ENCODE measurements around the gene PRG3. TPM values are rescaled to one million over a fixed set of nuclear protein-coding genes. Genes with fewer than 3 reads are reported as not detected.

Gene PRG3
- total and polyA plus RNA-seq, 9 of the 15 experiments (the other 6 are each of a cell fraction or from before 2014, with no cell fraction given): 0.18 to 0.55 (median 0.38) TPM; not detected in 6

DNA sequence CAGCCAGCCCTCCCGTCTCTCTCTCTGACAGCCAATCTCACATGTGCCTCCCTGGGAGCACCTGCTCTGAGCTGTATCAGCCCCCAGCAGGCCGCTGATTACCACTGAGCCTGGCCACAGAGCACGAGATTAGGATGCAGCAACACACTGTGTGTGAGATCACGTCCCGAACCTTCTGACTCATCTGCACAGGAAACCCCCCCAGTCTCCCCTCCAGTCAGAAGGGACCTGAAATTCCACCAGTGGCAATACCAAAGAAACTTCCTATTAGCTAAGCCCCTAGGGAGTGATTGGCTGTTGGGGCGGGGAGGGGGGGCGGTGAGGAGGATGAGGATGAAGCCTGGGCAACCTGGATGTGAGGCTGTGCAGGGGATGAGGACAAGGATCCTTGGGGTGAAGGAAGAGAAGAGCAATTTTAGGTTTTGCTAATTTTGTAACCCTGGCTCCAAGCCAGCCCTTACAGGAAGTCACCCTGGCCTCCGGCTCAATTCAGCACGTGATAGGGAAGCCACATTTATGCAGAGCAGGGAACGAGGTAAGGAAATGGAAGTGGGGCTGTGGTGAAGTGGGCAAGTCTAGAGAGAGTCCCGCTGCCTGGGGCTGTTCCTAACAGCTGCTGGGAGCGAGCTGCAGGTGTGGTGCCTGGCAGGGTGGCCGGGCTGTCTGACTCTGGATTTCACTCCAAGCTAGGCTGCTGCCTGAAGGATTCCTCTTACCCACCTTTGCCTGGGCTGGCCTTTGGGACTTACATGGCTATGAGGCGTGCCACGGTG, 44.0 kb upstream of the PRG3 start (continued):
- TF ChIP-seq RBBP5 (IDR thresholded peaks at IDR 0.05; ENCODE audit: borderline replicate concordance, insufficient read depth, low read length, poor library complexity, severe bottlenecking) (peak; percentile 41), DNMT1 (IDR thresholded peaks at IDR 0.05) (no peak), ZNF778 (CRISPR knock-in tag; IDR thresholded peaks at IDR 0.05) (no peak), HNRNPLL (IDR thresholded peaks at IDR 0.05; ENCODE audit: low read depth, low read length, poor library complexity, severe bottlenecking) (no peak), TBP (optimal IDR thresholded peaks at IDR 0.05; ENCODE audit: low read depth, low read length) (peak; percentile 54), ZNF347 (CRISPR knock-in tag; IDR thresholded peaks at IDR 0.05; ENCODE audit: low read depth) (no peak), ZNF143 (CRISPR knock-in tag; IDR thresholded peaks at IDR 0.05) (no peak), TSC22D4 (tag; IDR thresholded peaks at IDR 0.05) (no peak), SAFB2 (IDR thresholded peaks at IDR 0.05; ENCODE audit: borderline replicate concordance, low read depth, low read length, severe bottlenecking) (no peak), KAT8 (IDR thresholded peaks at IDR 0.05; ENCODE audit: low read depth) (no peak), ARID1B (IDR thresholded peaks at IDR 0.05) (peak; percentile 98), PHF21A (IDR thresholded peaks at IDR 0.05; ENCODE audit: borderline replicate concordance, low read depth) (peak; percentile 87), SMARCA5 (IDR thresholded peaks at IDR 0.05) (no peak), PRMT5 (CRISPR knock-in tag; IDR thresholded peaks at IDR 0.05) (no peak)
- TF ChIP-seq, protein P1, sequence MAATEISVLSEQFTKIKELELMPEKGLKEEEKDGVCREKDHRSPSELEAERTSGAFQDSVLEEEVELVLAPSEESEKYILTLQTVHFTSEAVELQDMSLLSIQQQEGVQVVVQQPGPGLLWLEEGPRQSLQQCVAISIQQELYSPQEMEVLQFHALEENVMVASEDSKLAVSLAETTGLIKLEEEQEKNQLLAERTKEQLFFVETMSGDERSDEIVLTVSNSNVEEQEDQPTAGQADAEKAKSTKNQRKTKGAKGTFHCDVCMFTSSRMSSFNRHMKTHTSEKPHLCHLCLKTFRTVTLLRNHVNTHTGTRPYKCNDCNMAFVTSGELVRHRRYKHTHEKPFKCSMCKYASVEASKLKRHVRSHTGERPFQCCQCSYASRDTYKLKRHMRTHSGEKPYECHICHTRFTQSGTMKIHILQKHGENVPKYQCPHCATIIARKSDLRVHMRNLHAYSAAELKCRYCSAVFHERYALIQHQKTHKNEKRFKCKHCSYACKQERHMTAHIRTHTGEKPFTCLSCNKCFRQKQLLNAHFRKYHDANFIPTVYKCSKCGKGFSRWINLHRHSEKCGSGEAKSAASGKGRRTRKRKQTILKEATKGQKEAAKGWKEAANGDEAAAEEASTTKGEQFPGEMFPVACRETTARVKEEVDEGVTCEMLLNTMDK (IDR thresholded peaks at IDR 0.05; ENCODE audit: borderline replicate concordance, insufficient read depth, low read depth, low read length, poor library complexity, severe bottlenecking): no peak
- TF ChIP-seq, protein P2, sequence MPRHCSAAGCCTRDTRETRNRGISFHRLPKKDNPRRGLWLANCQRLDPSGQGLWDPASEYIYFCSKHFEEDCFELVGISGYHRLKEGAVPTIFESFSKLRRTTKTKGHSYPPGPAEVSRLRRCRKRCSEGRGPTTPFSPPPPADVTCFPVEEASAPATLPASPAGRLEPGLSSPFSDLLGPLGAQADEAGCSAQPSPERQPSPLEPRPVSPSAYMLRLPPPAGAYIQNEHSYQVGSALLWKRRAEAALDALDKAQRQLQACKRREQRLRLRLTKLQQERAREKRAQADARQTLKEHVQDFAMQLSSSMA (CRISPR knock-in tag; IDR thresholded peaks at IDR 0.05): no peak
- TF ChIP-seq, protein P3, sequence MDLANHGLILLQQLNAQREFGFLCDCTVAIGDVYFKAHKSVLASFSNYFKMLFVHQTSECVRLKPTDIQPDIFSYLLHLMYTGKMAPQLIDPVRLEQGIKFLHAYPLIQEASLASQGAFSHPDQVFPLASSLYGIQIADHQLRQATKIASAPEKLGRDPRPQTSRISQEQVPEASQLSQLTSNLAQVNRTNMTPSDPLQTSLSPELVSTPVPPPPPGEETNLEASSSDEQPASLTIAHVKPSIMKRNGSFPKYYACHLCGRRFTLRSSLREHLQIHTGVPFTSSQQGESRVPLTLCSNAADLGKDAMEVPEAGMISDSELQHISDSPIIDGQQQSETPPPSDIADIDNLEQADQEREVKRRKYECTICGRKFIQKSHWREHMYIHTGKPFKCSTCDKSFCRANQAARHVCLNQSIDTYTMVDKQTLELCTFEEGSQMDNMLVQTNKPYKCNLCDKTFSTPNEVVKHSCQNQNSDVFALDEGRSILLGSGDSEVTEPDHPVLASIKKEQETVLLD (IDR thresholded peaks at IDR 0.05): no peak; the same call in 1 of the 2 replicates
- TF ChIP-seq, protein P4, sequence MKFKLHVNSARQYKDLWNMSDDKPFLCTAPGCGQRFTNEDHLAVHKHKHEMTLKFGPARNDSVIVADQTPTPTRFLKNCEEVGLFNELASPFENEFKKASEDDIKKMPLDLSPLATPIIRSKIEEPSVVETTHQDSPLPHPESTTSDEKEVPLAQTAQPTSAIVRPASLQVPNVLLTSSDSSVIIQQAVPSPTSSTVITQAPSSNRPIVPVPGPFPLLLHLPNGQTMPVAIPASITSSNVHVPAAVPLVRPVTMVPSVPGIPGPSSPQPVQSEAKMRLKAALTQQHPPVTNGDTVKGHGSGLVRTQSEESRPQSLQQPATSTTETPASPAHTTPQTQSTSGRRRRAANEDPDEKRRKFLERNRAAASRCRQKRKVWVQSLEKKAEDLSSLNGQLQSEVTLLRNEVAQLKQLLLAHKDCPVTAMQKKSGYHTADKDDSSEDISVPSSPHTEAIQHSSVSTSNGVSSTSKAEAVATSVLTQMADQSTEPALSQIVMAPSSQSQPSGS (CRISPR knock-in tag; IDR thresholded peaks at IDR 0.05): no peak
- TF ChIP-seq, protein P5, sequence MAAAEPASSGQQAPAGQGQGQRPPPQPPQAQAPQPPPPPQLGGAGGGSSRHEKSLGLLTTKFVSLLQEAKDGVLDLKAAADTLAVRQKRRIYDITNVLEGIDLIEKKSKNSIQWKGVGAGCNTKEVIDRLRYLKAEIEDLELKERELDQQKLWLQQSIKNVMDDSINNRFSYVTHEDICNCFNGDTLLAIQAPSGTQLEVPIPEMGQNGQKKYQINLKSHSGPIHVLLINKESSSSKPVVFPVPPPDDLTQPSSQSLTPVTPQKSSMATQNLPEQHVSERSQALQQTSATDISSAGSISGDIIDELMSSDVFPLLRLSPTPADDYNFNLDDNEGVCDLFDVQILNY (CRISPR knock-in tag; IDR thresholded peaks at IDR 0.05): no peak

All from K562 (cell line).